Endodermal cell (in vitro differentiated cells): ENCODE data around the gene ADAM19. TPM values are rescaled to one million over a fixed set of nuclear protein-coding genes. Genes with fewer than 3 reads are reported as not detected.

Source experiments
- DNase-seq: peaks from one replicate; pipeline ENCODE4 v3.0.0-alpha.2; 2017
- H3K27ac ChIP-seq: 2 replicates; pipeline ENCODE4 v1.5.1; 2013; ENCODE audit warnings: mild to moderate bottlenecking, low read depth, low read length, moderate library complexity
- H3K27me3 ChIP-seq: 2 replicates; pipeline ENCODE4 v1.6.1; 2013; ENCODE audit warnings: mild to moderate bottlenecking, low read length, moderate library complexity; ENCODE audit not compliant: insufficient read depth, control insufficient read depth, poor library complexity, severe bottlenecking
- H3K36me3 ChIP-seq: 2 replicates; pipeline ENCODE4 v1.7.0; 2013; ENCODE audit warnings: mild to moderate bottlenecking, low read length, moderate library complexity; ENCODE audit not compliant: control insufficient read depth, insufficient read depth
- H3K4me1 ChIP-seq: one replicate; pipeline ENCODE4 v1.7.0; 2013; ENCODE audit warnings: low read length; ENCODE audit not compliant: control insufficient read depth, insufficient read depth
- H3K4me3 ChIP-seq: 2 replicates; pipeline ENCODE4 v1.5.1; 2013; ENCODE audit warnings: mild to moderate bottlenecking, low read length, moderate library complexity
- H3K9ac ChIP-seq: 2 replicates; pipeline ENCODE4 v1.6.1; 2013; ENCODE audit warnings: mild to moderate bottlenecking, low read length, moderate library complexity; ENCODE audit not compliant: poor library complexity, severe bottlenecking; ENCODE audit errors: extremely low read depth
- H3K9me3 ChIP-seq: 2 replicates; pipeline ENCODE4 v1.6.1; 2013; ENCODE audit warnings: mild to moderate bottlenecking, low read length, moderate library complexity; ENCODE audit not compliant: control insufficient read depth
- H3K27ac Mint-ChIP-seq: 2 replicates; pipeline ENCODE4 v1.8.0; 2020; ENCODE audit warnings: mixed read lengths
- H3K27me3 Mint-ChIP-seq: 2 replicates; pipeline ENCODE4 v1.8.0; 2021; ENCODE audit warnings: mild to moderate bottlenecking, mixed read lengths; ENCODE audit not compliant: insufficient read depth
- H3K36me3 Mint-ChIP-seq: 2 replicates; pipeline ENCODE4 v1.8.0; 2020; ENCODE audit warnings: low read depth, mixed read lengths
- H3K4me1 Mint-ChIP-seq: 2 replicates; pipeline ENCODE4 v1.8.0; 2020; ENCODE audit warnings: mixed read lengths
- H3K4me3 Mint-ChIP-seq: 2 replicates; pipeline ENCODE4 v1.8.0; 2020; ENCODE audit warnings: mild to moderate bottlenecking, moderate library complexity, mixed read lengths
- H3K9me3 Mint-ChIP-seq: 2 replicates; pipeline ENCODE4 v1.8.0; 2020; ENCODE audit warnings: mild to moderate bottlenecking, mixed read lengths
- CTCF ChIP-seq: fragments of 200-600 bp; sonication (generic); conservative IDR thresholded peaks from 2 replicates; pipeline ENCODE4 v1.5.0; 2021; ENCODE audit warnings: antibody characterized with exemption, mild to moderate bottlenecking
- WGBS, 2 experiments: methylation state at CpG; one replicate each; pipeline versions ENCODE4 v1.1.5 to v1.1.7; 2013; ENCODE audit warnings: missing lambda C conversion rate in 2 of 2, mixed read lengths in 1 of 2; ENCODE audit not compliant: insufficient coverage in 1 of 2, insufficient read length in 1 of 2; 5-methylcytosine and 5-hydroxymethylcytosine counted together
- total RNA-seq, 2 donors: library from RNA; stranded (reverse); fragmentation: NEBNext Ultra II Directional in 1 of 2; extraction: Animal tissue kit (Norgen Biotek cat#: 25700) in 1 of 2; gene quantifications; 2 replicates in 1 of 2; 3 replicates in 1 of 2; pipeline ENCODE4 v1.2.1, GENCODE V29; 2021

The ADAM19 gene
- total RNA-seq, 2 donors from 2014 or later, result 96.1 to 119 TPM

GRCh38 chr5:157506981-157507780 is 68.4 kb downstream of the ADAM19 start:
- no peaks in the 10 kb centered on the region for H3K4me1 Mint-ChIP-seq
- H3K4me1 ChIP-seq, result no peaks in the 10 kb centered on the region
- 97% methylated on average over 10 to 13 of the region's 14 CpGs for WGBS, 2 experiments
- peaks cover 96% of the 10 kb centered on the region for H3K36me3 ChIP-seq
- H3K27ac Mint-ChIP-seq, result no peak overlapping the region
- no peak for DNase-seq
- no peak overlapping the region for H3K27ac ChIP-seq
- no peak overlapping the region for H3K9ac ChIP-seq
- H3K27me3 ChIP-seq, result no peaks in the 10 kb centered on the region
- no peak for TF ChIP-seq CTCF
- no peak overlapping the region for H3K4me3 Mint-ChIP-seq
- no peaks in the 10 kb centered on the region for H3K27me3 Mint-ChIP-seq
- no peak overlapping the region for H3K4me3 ChIP-seq
- no peaks in the 10 kb centered on the region for H3K9me3 ChIP-seq
- H3K36me3 Mint-ChIP-seq, result peaks cover 88% of the 10 kb centered on the region
- no peaks in the 10 kb centered on the region for H3K9me3 Mint-ChIP-seq

- H3K9me3 Mint-ChIP-seq, result no peaks in the 10 kb centered on the region
- peaks cover 87% of the 10 kb centered on the region for H3K36me3 Mint-ChIP-seq
- WGBS, 2 experiments, result 88 to 89% methylated on average over 1 to 3 of the region's 3 CpGs
- H3K27ac Mint-ChIP-seq, result no peak overlapping the region
- no peaks in the 10 kb centered on the region for H3K27me3 ChIP-seq
- H3K4me1 ChIP-seq, result no peaks in the 10 kb centered on the region
- H3K27ac ChIP-seq, result no peak overlapping the region
- no peak overlapping the region for H3K9ac ChIP-seq
- H3K4me1 Mint-ChIP-seq, result no peaks in the 10 kb centered on the region
- TF ChIP-seq CTCF, result no peak
- peaks cover 96% of the 10 kb centered on the region for H3K36me3 ChIP-seq
- H3K9me3 ChIP-seq, result no peaks in the 10 kb centered on the region
- DNase-seq, result no peak
- no peak overlapping the region for H3K4me3 ChIP-seq
- H3K4me3 Mint-ChIP-seq, result no peak overlapping the region
- H3K27me3 Mint-ChIP-seq, result no peaks in the 10 kb centered on the region
Observed at GRCh38 chr5:157506066-157506590, 69.4 kb downstream of the ADAM19 start.

GRCh38 chr5:157505496-157505895 is 70.1 kb downstream of the ADAM19 start:
- H3K27ac Mint-ChIP-seq, result no peak overlapping the region
- 96 to 98% methylated on average over 6 of the region's 6 CpGs for WGBS, 2 experiments
- H3K36me3 Mint-ChIP-seq, result peaks cover 88% of the 10 kb centered on the region
- no peaks in the 10 kb centered on the region for H3K27me3 ChIP-seq
- H3K27ac ChIP-seq, result no peak overlapping the region
- TF ChIP-seq CTCF, result no peak
- H3K4me1 ChIP-seq, result no peaks in the 10 kb centered on the region
- H3K9me3 ChIP-seq, result no peaks in the 10 kb centered on the region
- H3K4me3 ChIP-seq, result no peak overlapping the region
- peaks cover 96% of the 10 kb centered on the region for H3K36me3 ChIP-seq
- no peaks in the 10 kb centered on the region for H3K27me3 Mint-ChIP-seq
- H3K9ac ChIP-seq, result no peak overlapping the region
- no peak overlapping the region for H3K4me3 Mint-ChIP-seq
- no peak for DNase-seq
- H3K4me1 Mint-ChIP-seq, result no peaks in the 10 kb centered on the region
- H3K9me3 Mint-ChIP-seq, result no peaks in the 10 kb centered on the region
